Subcutaneous adipose tissue (tissue), 4 donors: ENCODE data around the gene CD274. TPM values are rescaled to one million over a fixed set of nuclear protein-coding genes. Genes with fewer than 3 reads are reported as not detected.

Experiments
- total RNA-seq, 4 donors: library from RNA; depleted of rRNA; stranded (reverse); fragments of >200 nt; gene quantifications; one replicate each; pipeline ENCODE4 v1.1.0, GENCODE V29; 2016
- TF ChIP-seq, protein P1 (sequence below): fragments of 450-650 bp; IDR thresholded peaks from one replicate; pipeline ENCODE4 v1.5.1; 2016; ENCODE audit warnings: low read depth, mild to moderate bottlenecking, control low read depth, antibody characterized with exemption, moderate library complexity

The CD274 gene
- total RNA-seq, 4 donors from 2014 or later: 2.4 to 7.0 (median 4.6) TPM

DNA sequence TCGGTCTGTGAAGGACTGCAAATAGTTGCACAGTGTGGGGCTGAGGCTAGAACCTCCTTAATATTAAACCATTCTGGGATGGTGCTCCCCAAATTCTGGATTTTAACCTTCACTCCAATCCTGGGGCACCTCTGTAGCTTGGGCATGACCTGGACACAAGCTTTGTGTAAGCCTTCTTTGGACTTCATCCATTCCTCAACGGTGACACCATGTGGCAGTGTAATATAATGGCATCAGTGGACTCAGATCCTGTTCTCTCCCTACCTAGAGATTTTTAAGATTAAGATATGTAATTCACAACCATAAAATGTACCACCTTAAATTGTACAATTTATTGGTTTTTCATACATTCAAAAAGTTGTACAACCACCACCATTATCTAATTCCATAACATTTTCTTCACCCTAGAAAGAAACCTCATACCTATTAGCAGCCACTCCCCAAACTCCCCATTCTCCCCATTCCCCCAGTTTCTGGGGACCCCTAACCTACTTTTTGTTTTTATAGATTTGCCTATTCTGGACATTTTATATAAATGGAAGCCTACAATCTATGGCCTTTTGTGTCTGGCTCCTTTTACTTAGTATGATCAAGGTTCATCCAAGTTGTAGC is 7.8 kb upstream of the CD274 start:
- TF ChIP-seq, protein P1, sequence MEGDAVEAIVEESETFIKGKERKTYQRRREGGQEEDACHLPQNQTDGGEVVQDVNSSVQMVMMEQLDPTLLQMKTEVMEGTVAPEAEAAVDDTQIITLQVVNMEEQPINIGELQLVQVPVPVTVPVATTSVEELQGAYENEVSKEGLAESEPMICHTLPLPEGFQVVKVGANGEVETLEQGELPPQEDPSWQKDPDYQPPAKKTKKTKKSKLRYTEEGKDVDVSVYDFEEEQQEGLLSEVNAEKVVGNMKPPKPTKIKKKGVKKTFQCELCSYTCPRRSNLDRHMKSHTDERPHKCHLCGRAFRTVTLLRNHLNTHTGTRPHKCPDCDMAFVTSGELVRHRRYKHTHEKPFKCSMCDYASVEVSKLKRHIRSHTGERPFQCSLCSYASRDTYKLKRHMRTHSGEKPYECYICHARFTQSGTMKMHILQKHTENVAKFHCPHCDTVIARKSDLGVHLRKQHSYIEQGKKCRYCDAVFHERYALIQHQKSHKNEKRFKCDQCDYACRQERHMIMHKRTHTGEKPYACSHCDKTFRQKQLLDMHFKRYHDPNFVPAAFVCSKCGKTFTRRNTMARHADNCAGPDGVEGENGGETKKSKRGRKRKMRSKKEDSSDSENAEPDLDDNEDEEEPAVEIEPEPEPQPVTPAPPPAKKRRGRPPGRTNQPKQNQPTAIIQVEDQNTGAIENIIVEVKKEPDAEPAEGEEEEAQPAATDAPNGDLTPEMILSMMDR: no peak

DNA sequence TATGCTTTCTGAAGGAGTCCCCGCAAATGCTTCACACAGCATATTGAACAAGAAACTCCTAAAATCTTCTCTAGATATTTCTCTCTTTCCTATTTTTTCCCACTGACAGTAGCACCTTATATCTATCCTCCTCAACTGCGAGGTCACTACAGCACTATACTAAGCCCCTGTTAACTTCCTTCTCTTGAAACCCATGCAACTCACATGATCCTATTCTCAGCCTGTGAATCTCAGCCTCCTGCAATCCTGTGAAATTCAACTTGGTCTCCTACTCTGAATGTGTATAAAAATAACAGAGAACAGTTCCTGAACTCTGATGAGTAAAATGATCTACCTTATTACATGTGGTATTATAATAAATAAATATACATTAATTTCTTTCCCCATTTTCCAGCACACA is 6.5 kb upstream of the CD274 start:
- TF ChIP-seq, protein P1: no peak

DNA sequence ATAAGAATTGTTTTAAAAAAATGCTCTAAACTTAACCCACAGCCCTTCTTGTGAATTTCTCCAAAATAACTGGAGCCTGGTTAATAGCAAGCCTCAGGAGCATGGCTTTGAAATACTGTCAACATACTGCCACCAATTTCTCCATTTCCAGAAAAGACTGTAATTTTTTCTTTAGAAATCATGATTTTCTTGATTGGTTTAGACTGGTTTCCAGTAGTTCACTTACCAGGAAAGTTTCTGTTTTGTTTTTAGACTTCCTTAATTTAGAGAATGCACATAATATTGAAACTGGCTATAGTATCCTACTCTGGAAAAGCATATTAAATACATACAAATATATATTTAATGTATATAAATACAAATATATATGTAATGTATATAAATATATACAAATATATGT is 4.5 kb upstream of the CD274 start:
- TF ChIP-seq, protein P1: no peak

DNA sequence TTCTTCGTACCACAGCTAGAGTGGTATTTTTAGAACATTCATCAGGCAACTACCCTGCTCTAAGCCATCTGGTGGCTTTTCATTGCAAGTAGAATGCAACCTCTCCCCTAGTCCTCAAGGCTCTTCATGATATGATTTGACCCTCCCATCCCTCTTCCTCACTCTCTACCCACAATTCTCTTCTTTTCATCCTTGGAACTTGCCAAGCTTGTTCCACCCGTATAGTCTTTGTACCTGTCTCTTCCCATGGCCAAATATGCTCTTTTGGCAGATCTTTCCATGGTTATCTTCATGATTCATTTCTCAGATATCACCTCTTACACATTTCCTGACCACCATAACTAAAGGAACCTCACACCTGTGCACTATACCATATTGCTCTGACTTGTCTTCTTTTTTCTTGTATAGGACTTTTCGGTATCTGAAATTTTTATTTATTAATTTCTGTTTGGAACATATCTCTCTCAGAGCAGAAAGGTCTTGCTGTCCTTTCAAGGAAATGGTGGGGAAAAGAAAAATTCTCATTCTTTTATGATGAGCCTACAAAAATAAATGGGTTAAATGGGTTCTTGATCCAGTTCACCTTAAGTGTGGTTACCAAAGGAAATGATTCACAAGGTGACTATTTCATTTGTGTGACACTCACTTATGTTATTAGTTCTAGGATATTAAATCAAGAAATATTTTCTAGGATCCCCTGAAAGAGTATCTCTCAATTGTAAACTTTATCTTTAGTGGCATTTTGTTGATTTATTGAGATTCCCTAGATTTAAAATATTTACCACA is 3.7 kb upstream of the CD274 start:
- TF ChIP-seq, protein P1: no peak

DNA sequence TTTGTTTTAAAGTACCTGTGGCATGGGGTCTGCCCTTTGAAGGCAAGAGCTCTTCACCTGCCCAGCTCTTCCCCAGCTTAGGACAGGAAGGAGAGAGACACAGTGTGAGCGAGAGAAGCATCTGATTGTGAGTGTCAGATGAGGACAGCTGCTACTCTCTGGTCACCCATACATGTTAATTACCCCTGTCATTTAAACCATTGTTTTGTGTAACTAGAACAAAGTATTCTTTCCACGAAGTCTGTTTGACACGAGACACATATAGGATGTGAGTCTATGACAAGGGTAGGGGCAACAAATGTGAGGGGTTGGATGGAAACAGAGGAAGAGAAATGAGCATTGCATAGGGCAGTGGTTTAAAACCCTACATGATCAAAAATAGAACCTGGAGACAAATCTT is 3.0 kb upstream of the CD274 start:
- TF ChIP-seq, protein P1: no peak

DNA sequence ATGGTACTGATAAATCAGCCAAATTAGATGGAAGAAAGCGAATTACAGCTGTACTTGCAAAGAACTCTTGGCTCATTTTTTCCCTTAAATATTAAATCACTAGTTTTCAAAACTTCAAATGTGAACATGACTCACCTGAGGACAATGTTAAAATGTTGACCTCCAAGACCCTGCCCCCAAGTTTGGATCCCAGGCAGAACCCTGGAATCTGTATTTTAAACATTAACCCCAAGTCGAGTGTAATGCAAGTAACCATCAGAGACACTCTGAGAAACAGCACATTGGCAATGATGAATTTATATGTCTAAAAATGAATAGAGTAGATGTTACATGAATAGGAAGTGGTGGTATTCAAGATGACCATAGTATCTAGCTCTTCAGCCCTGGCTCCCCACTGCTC is 2.3 kb upstream of the CD274 start:
- TF ChIP-seq, protein P1: no peak
